ENCODE measurements around the gene SEMA5B. TPM values are rescaled to one million over a fixed set of nuclear protein-coding genes. Genes with fewer than 3 reads are reported as not detected.

Gene SEMA5B
- total RNA-seq, 2 experiments from 2014 or later: 0.30 TPM; not detected in 1

GRCh38 chr3:122961146-122961545 lies 66.4 kb downstream of the SEMA5B start:
- no peaks in the 10 kb centered on the region for H3K36me3 Mint-ChIP-seq (ENCODE audit: low read depth)
- H3K4me3 Mint-ChIP-seq: no peak overlapping the region
- no peaks in the 10 kb centered on the region for H3K4me1 Mint-ChIP-seq
- no peak for DNase-seq
- no peaks in the 10 kb centered on the region for H3K9me3 Mint-ChIP-seq
- H3K27ac Mint-ChIP-seq: no peak overlapping the region
- ChIA-PET POLR2A (no interaction called here), CTCF (interaction anchor here (1.0 kb wide), 1 partner anchor 18 kb away, joined by 3 read pairs; no protein-coding TSS in a partner anchor)
- H3K27me3 Mint-ChIP-seq: peaks cover 38% of the 10 kb centered on the region

- Mint-ChIP-seq H3K4me3 (no peak overlapping the region), H3K27me3 (peaks cover 38% of the 10 kb centered on the region), H3K4me1 (no peaks in the 10 kb centered on the region), H3K27ac (no peak overlapping the region), H3K9me3 (no peaks in the 10 kb centered on the region), H3K36me3 (ENCODE audit: low read depth) (no peaks in the 10 kb centered on the region)
- ChIA-PET POLR2A (no interaction called here), CTCF (interaction anchor here (1.0 kb wide), 1 partner anchor 17 kb away, joined by 3 read pairs; no protein-coding TSS in a partner anchor)
- no peak for DNase-seq
These were observed 66.9 kb downstream of the SEMA5B start for GRCh38 chr3:122960652-122961051.

- CTCF ChIA-PET: no interaction called here
- peaks cover 38% of the 10 kb centered on the region for H3K27me3 Mint-ChIP-seq
- H3K36me3 Mint-ChIP-seq (ENCODE audit: low read depth): no peaks in the 10 kb centered on the region
- no peak overlapping the region for H3K27ac Mint-ChIP-seq
- POLR2A ChIA-PET: no interaction called here
- H3K9me3 Mint-ChIP-seq: no peaks in the 10 kb centered on the region
- no peak overlapping the region for H3K4me3 Mint-ChIP-seq
- H3K4me1 Mint-ChIP-seq: no peaks in the 10 kb centered on the region
- DNase-seq: no peak
These were observed 68.2 kb downstream of the SEMA5B start for GRCh38 chr3:122959339-122959738.

DNA sequence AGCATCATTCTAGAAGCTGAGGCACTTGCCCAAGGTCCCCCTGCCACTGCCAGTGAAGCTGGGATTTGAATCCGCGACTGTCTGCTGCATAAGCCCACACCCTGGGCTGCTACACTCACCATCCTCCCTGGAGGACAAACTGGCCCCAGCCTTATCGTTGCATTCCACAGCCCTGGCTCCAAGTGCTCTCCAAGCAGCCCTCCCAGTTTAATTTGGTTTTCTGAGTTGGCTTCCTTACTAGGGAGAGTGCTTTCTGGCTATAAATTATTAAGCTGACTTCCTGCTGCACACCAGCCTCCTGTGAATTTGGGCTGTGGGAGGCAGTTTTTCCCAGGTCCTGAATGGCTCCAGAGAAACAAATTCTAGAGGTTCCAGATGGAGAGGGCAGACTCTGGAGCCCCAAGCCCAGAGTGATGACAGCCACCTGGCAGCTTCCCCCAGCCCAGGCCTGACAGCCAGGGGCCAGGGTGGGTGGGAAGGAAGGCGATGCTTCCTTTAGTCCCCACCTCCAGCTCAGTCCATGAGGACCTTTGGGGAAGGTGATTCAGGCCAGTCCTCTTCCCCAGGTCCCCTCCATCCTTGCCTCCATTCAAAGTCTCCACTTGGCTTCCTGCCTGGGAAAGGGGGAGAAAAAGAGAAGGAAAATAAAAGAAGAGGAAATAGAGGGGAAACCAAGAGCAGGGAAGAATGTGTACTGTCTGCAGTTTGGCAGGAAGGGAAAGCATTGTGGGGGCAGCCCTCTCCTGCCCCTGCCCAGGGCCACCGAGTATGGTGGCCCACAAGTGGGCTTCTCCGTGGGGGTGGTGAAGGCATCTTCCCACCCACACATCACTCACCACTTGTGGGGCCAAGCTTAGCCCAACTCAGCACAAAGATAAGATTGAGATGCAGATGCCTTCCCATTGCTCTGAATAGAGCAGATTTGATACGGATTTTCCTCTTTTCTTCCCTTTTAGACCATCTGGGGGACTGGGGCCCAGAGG lies 69.6 kb downstream of the SEMA5B start:
- ChIA-PET CTCF (no interaction called here), POLR2A (no interaction called here)
- H3K4me3 Mint-ChIP-seq: no peak overlapping the region
- H3K4me1 Mint-ChIP-seq: no peaks in the 10 kb centered on the region
- no peaks in the 10 kb centered on the region for H3K36me3 Mint-ChIP-seq (ENCODE audit: low read depth)
- H3K27ac Mint-ChIP-seq: no peak overlapping the region
- peaks cover 33% of the 10 kb centered on the region for H3K27me3 Mint-ChIP-seq
- DNase-seq: no peak
- H3K9me3 Mint-ChIP-seq: no peaks in the 10 kb centered on the region

- H3K4me3 Mint-ChIP-seq: no peak overlapping the region
- DNase-seq: no peak
- H3K4me1 Mint-ChIP-seq: no peaks in the 10 kb centered on the region
- ChIA-PET POLR2A (no interaction called here), CTCF (no interaction called here)
- H3K27me3 Mint-ChIP-seq: peaks cover 22% of the 10 kb centered on the region
- H3K9me3 Mint-ChIP-seq: no peaks in the 10 kb centered on the region
- no peak overlapping the region for H3K27ac Mint-ChIP-seq
- H3K36me3 Mint-ChIP-seq (ENCODE audit: low read depth): no peaks in the 10 kb centered on the region
These were observed 70.7 kb downstream of the SEMA5B start for GRCh38 chr3:122956693-122957455.

- Mint-ChIP-seq H3K27me3 (peaks cover 18% of the 10 kb centered on the region), H3K36me3 (ENCODE audit: low read depth) (no peaks in the 10 kb centered on the region), H3K9me3 (no peaks in the 10 kb centered on the region), H3K4me3 (no peak overlapping the region), H3K4me1 (no peaks in the 10 kb centered on the region), H3K27ac (no peak overlapping the region)
- ChIA-PET POLR2A (no interaction called here), CTCF (no interaction called here)
- no peak for DNase-seq
These were observed 71.5 kb downstream of the SEMA5B start for GRCh38 chr3:122955916-122956692.

GRCh38 chr3:122952520-122952919 lies 75.0 kb downstream of the SEMA5B start:
- no peak overlapping the region for H3K27ac Mint-ChIP-seq
- H3K4me1 Mint-ChIP-seq: no peaks in the 10 kb centered on the region
- no peaks in the 10 kb centered on the region for H3K9me3 Mint-ChIP-seq
- H3K27me3 Mint-ChIP-seq: peaks cover 10% of the 10 kb centered on the region
- ChIA-PET POLR2A (no interaction called here), CTCF (interaction anchor here (0.9 kb wide), 1 partner anchor 11 kb away, joined by 4 read pairs; no protein-coding TSS in a partner anchor)
- no peak for DNase-seq
- H3K36me3 Mint-ChIP-seq (ENCODE audit: low read depth): no peaks in the 10 kb centered on the region
- no peak overlapping the region for H3K4me3 Mint-ChIP-seq

- CTCF ChIA-PET: no interaction called here
These were observed 79.2 kb downstream of the SEMA5B start for GRCh38 chr3:122948408-122948807.

DNA sequence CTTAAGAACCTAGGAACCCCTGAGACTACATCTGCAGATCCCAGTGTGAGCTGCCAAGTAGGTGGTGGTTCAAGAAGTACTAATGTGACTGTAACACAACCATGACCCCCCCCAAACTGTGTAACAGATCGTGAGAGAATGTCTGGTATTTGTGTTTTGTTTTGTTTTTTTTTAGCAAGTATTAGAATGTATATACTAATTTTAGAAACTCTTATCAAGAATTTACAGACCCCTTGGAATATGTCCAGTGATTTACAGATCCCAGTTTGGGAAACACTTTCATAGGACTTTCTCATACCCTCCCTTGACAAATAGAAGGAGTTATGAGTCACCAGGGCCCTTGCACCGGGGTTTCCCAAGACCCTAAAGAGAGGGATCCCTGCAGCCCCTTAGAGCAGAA lies 79.8 kb downstream of the SEMA5B start:
- H3K4me1 Mint-ChIP-seq: no peaks in the 10 kb centered on the region
- H3K27ac Mint-ChIP-seq: no peak overlapping the region
- ChIA-PET CTCF (no interaction called here), POLR2A (no interaction called here)
- no peak overlapping the region for H3K4me3 Mint-ChIP-seq
- H3K27me3 Mint-ChIP-seq: peaks cover 19% of the 10 kb centered on the region
- no peaks in the 10 kb centered on the region for H3K36me3 Mint-ChIP-seq (ENCODE audit: low read depth)
- DNase-seq: no peak
- no peaks in the 10 kb centered on the region for H3K9me3 Mint-ChIP-seq

More at GRCh38 chr3:122948408-122948807, 79.2 kb downstream of the SEMA5B start:
- H3K4me1 Mint-ChIP-seq: no peaks in the 10 kb centered on the region
- POLR2A ChIA-PET: no interaction called here
- no peaks in the 10 kb centered on the region for H3K9me3 Mint-ChIP-seq
- no peak overlapping the region for H3K27ac Mint-ChIP-seq
- H3K36me3 Mint-ChIP-seq (ENCODE audit: low read depth): no peaks in the 10 kb centered on the region
- H3K27me3 Mint-ChIP-seq: peaks cover 19% of the 10 kb centered on the region
- no peak for DNase-seq
- no peak overlapping the region for H3K4me3 Mint-ChIP-seq

DNA sequence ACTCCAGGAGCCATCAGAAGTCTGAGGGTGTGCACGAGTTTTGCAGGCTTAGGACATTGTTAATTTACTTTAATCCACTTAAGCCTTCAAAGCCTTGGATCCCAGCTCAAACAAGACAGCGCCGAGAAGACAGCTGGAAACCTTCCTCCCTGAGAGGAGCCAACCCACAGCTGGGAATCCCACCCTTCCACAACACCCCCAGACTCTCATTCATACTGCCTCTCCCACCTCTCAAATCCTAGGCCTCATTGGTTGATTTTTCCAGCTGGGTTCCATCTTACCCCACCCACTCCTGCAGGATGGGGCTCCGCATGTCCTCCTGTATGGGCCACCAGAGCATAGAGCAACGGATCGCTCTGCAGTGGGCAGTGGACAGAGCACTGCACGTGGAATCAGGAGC lies 80.4 kb downstream of the SEMA5B start:
- POLR2A ChIA-PET: no interaction called here
- Mint-ChIP-seq H3K36me3 (ENCODE audit: low read depth) (no peaks in the 10 kb centered on the region), H3K4me1 (no peaks in the 10 kb centered on the region), H3K27me3 (peaks cover 19% of the 10 kb centered on the region), H3K27ac (no peak overlapping the region), H3K4me3 (no peak overlapping the region), H3K9me3 (no peaks in the 10 kb centered on the region)
- no peak for DNase-seq
- CTCF ChIA-PET: no interaction called here

DNA sequence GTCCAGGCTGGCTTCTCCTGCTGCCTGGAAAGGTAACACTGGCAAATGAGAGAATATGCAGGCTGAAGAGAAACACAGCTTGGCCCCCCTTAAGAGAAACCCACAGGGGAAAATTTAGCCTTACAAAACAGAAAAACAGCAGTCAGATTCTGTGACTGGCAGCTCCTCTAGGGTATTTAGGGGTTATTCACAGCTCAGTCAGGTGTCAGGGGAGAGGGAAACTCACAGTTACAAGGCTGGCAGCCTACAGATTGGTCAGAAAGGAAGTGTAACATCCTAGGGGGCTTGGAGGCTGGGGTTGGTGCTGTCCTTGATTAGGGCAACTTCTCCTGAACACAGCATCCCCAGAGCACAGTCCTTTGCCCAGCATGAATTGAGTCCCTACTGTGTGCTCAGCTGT lies 81.4 kb downstream of the SEMA5B start:
- DNase-seq: no peak
- POLR2A ChIA-PET: no interaction called here
- Mint-ChIP-seq H3K4me1 (peaks cover 4% of the 10 kb centered on the region), H3K9me3 (no peaks in the 10 kb centered on the region), H3K27ac (no peak overlapping the region), H3K36me3 (ENCODE audit: low read depth) (no peaks in the 10 kb centered on the region), H3K27me3 (peaks cover 19% of the 10 kb centered on the region), H3K4me3 (no peak overlapping the region)
- CTCF ChIA-PET: no interaction called here

GRCh38 chr3:122945230-122945629 lies 82.3 kb downstream of the SEMA5B start:
- H3K36me3 Mint-ChIP-seq (ENCODE audit: low read depth): no peaks in the 10 kb centered on the region
- H3K27me3 Mint-ChIP-seq: peaks cover 18% of the 10 kb centered on the region
- H3K4me3 Mint-ChIP-seq: no peak overlapping the region
- peaks cover 9% of the 10 kb centered on the region for H3K4me1 Mint-ChIP-seq
- H3K27ac Mint-ChIP-seq: no peak overlapping the region
- POLR2A ChIA-PET: no interaction called here
- CTCF ChIA-PET: no interaction called here
- no peak for DNase-seq
- no peaks in the 10 kb centered on the region for H3K9me3 Mint-ChIP-seq

- Mint-ChIP-seq H3K4me3 (no peak overlapping the region), H3K27me3 (peaks cover 17% of the 10 kb centered on the region), H3K9me3 (no peaks in the 10 kb centered on the region), H3K27ac (no peak overlapping the region), H3K4me1 (peaks cover 9% of the 10 kb centered on the region), H3K36me3 (ENCODE audit: low read depth) (no peaks in the 10 kb centered on the region)
- no peak for DNase-seq
- ChIA-PET CTCF (no interaction called here), POLR2A (no interaction called here)
These were observed 82.8 kb downstream of the SEMA5B start for GRCh38 chr3:122944671-122945161.

All from activated CD4-positive, alpha-beta memory T cell treated with anti-CD3 and anti-CD28 coated beads, Interleukin-2, amount 10 ng/mL, durations not matched to agents 7 days and 5 days (primary cell).